GM12891 (cell line): Measurements from ENCODE around the gene MGAT2.
"Not testable (repeated sequence)": the region's sequence is repeated elsewhere in the genome, so short reads cannot be mapped to it uniquely, and the experiment has no call there.

ENCODE experiments used
- DNase-seq: peaks from one replicate; pipeline ENCODE4 v3.0.0; 2011; ENCODE audit warnings: low spot score; ENCODE audit not compliant: insufficient read length
- FAIRE-seq: peaks from 2 replicates; lab custom pipeline; 2011; peaks lifted over from hg19 to GRCh38; lab: Jason Lieb, UNC
- PAX5 ChIP-seq: IDR thresholded peaks from 2 replicates; pipeline ENCODE4 v1.6.1; 2011; ENCODE audit warnings: low read length, moderate library complexity, mild to moderate bottlenecking; ENCODE audit not compliant: insufficient read depth, severe bottlenecking
- POLR2A ChIP-seq: IDR thresholded peaks from 2 replicates; pipeline ENCODE4 v1.6.1; 2011; ENCODE audit warnings: low read depth, low read length, control low read depth
- POLR2AphosphoS5 ChIP-seq: IDR thresholded peaks from 2 replicates; pipeline ENCODE4 v1.6.1; 2011; ENCODE audit warnings: low read depth, low read length, control low read depth
- POU2F2 ChIP-seq: IDR thresholded peaks from 2 replicates; pipeline ENCODE4 v1.6.1; 2011; ENCODE audit warnings: low read depth, mild to moderate bottlenecking, control low read depth, low read length, moderate library complexity
- SPI1 ChIP-seq: IDR thresholded peaks from 2 replicates; pipeline ENCODE4 v1.6.1; 2011; ENCODE audit warnings: low read depth, low read length, control low read depth
- TAF1 ChIP-seq: IDR thresholded peaks from 2 replicates; pipeline ENCODE4 v1.6.1; 2011; ENCODE audit warnings: low read depth, low read length, control low read depth

MGAT2 gene

GRCh38 chr14:49612671-49613070 is 7.9 kb upstream of the MGAT2 start:
- FAIRE-seq (no peak), DNase-seq (no peak)
- TF ChIP-seq SPI1 (no peak), POU2F2 (no peak), PAX5 (no peak), POLR2A (no peak), TAF1 (no peak)

GRCh38 chr14:49614196-49614595 is 6.4 kb upstream of the MGAT2 start:
- DNase-seq (no peak), FAIRE-seq (no peak)
- TF ChIP-seq POLR2A (no peak), POLR2AphosphoS5 (no peak), SPI1 (no peak), PAX5 (no peak), POU2F2 (no peak), TAF1 (no peak)

GRCh38 chr14:49615776-49616175 is 4.8 kb upstream of the MGAT2 start:
- TF ChIP-seq POLR2A (no peak), POLR2AphosphoS5 (no peak), POU2F2 (no peak), TAF1 (no peak), PAX5 (no peak), SPI1 (no peak)
- DNase-seq: no peak
- no peak for FAIRE-seq

- FAIRE-seq (no peak), DNase-seq (no peak)
- TF ChIP-seq PAX5: no peak
- TF ChIP-seq SPI1: no peak
- no peak for TF ChIP-seq TAF1
- peak; percentile 28; the same call in 1 of the 2 replicates for TF ChIP-seq POLR2A
- peak; percentile 62 for TF ChIP-seq POLR2AphosphoS5
- no peak for TF ChIP-seq POU2F2
Observed at GRCh38 chr14:49617852-49618519, 2.6 kb upstream of the MGAT2 start.

GRCh38 chr14:49619273-49619672 is 1.3 kb upstream of the MGAT2 start:
- not testable (repeated sequence) for FAIRE-seq, DNase-seq

GRCh38 chr14:49619730-49620129 is 869 bp upstream of the MGAT2 start:
- FAIRE-seq: no peak
- no peak for DNase-seq
- TF ChIP-seq POLR2AphosphoS5 (no peak), POU2F2 (no peak), POLR2A (no peak), TAF1 (no peak), SPI1 (no peak), PAX5 (no peak)

GRCh38 chr14:49621114-49621881 is 699 bp downstream of the MGAT2 start:
- no peak for FAIRE-seq
- DNase-seq: peak; percentile 33

GRCh38 chr14:49622022-49622607 is 1.5 kb downstream of the MGAT2 start:
- TF ChIP-seq TAF1 (no peak), PAX5 (no peak), SPI1 (no peak), POLR2A (no peak), POU2F2 (no peak), POLR2AphosphoS5 (no peak)
- DNase-seq (no peak), FAIRE-seq (no peak)

More at GRCh38 chr14:49621114-49621881, 699 bp downstream of the MGAT2 start:
- TF ChIP-seq POLR2AphosphoS5 (no peak), SPI1 (no peak), TAF1 (no peak), POLR2A (no peak), PAX5 (no peak), POU2F2 (no peak)

GRCh38 chr14:49623387-49623786 is 2.8 kb downstream of the MGAT2 start:
- no peak for TF ChIP-seq SPI1
- no peak for TF ChIP-seq POU2F2
- no peak for TF ChIP-seq POLR2A
- TF ChIP-seq POLR2AphosphoS5: no peak
- no peak for TF ChIP-seq PAX5
- no peak for TF ChIP-seq TAF1
- FAIRE-seq (no peak), DNase-seq (no peak)
